Bronchial epithelial cell (primary cell): ENCODE measurements around the gene SIK3. TPM values are rescaled to one million over a fixed set of nuclear protein-coding genes. Genes with fewer than 3 reads are reported as not detected.

Experiments used
- DNase-seq: peaks from one replicate; pipeline ENCODE4 v3.0.0-alpha.2; 2010; ENCODE audit warnings: low read depth
- FAIRE-seq: peaks from 2 replicates; lab custom pipeline; 2011; peaks lifted over from hg19 to GRCh38; lab: Jason Lieb, UNC
- H3K27me3 ChIP-seq: 2 replicates; pipeline ENCODE4 v1.5.1; 2011; ENCODE audit warnings: low read length; ENCODE audit not compliant: control insufficient read depth, insufficient read depth
- H3K36me3 ChIP-seq: 2 replicates; pipeline ENCODE4 v1.5.1; 2011; ENCODE audit warnings: low read length; ENCODE audit not compliant: control insufficient read depth, insufficient read depth
- H3K4me3 ChIP-seq: 2 replicates; pipeline ENCODE4 v1.5.1; 2011; ENCODE audit warnings: mild to moderate bottlenecking, low read depth, low read length, control low read depth
- total RNA-seq: library from RNA; depleted of rRNA; stranded (reverse); fragments of >200 nt; gene quantifications from 2 replicates; pipeline ENCODE4 v1.2.1, GENCODE V29; 2014
- TF ChIP-seq, protein P1 (sequence below): IDR thresholded peaks from 2 replicates; pipeline ENCODE4 v1.5.1; 2011; ENCODE audit warnings: mild to moderate bottlenecking, moderate library complexity, low read length, control low read depth, inconsistent platforms; ENCODE audit not compliant: insufficient read depth, severe bottlenecking

The SIK3 gene
- total RNA-seq, 1 donor from 2014 or later = 6.8 TPM

DNA sequence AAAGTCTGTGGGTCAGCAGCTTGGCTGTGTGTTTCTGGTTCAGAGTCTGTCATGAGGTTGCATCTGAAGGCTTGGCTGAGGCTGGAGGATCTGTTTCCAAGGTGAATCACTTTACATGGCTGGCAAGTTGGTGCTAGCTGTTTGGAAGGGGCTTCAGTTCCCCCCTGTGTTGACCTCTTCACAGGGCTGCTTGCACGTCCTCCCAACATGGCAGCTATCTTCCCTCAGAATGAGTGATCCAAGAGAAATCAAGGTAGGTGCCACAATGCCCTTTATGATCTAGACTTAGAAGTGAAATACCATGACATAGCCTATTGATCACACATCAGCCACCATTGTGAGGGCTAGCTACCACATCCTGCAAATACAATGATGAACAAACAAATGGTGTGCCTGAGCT lies 285.1 kb downstream of the SIK3 start:
- Histone ChIP-seq H3K4me3 (no peak overlapping the region), H3K27me3 (no peaks in the 10 kb centered on the region), H3K36me3 (no peaks in the 10 kb centered on the region)
- TF ChIP-seq, protein P1, sequence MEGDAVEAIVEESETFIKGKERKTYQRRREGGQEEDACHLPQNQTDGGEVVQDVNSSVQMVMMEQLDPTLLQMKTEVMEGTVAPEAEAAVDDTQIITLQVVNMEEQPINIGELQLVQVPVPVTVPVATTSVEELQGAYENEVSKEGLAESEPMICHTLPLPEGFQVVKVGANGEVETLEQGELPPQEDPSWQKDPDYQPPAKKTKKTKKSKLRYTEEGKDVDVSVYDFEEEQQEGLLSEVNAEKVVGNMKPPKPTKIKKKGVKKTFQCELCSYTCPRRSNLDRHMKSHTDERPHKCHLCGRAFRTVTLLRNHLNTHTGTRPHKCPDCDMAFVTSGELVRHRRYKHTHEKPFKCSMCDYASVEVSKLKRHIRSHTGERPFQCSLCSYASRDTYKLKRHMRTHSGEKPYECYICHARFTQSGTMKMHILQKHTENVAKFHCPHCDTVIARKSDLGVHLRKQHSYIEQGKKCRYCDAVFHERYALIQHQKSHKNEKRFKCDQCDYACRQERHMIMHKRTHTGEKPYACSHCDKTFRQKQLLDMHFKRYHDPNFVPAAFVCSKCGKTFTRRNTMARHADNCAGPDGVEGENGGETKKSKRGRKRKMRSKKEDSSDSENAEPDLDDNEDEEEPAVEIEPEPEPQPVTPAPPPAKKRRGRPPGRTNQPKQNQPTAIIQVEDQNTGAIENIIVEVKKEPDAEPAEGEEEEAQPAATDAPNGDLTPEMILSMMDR = no peak
- peak; percentile 86 for FAIRE-seq
- no peak for DNase-seq

- H3K27me3 ChIP-seq = no peaks in the 10 kb centered on the region
- H3K4me3 ChIP-seq = no peak overlapping the region
- TF ChIP-seq, protein P1 = no peak
- no peak for FAIRE-seq
- no peak for DNase-seq
- no peaks in the 10 kb centered on the region for H3K36me3 ChIP-seq
These were observed 286.1 kb downstream of the SIK3 start for GRCh38 chr11:116812109-116812508.

- no peaks in the 10 kb centered on the region for H3K36me3 ChIP-seq
- no peak for FAIRE-seq
- no peak for DNase-seq
- H3K4me3 ChIP-seq = no peak overlapping the region
- H3K27me3 ChIP-seq = no peaks in the 10 kb centered on the region
- TF ChIP-seq, protein P1 = no peak
These were observed 287.0 kb downstream of the SIK3 start for GRCh38 chr11:116811194-116811593.

GRCh38 chr11:116808262-116809175 lies 289.7 kb downstream of the SIK3 start:
- Histone ChIP-seq H3K36me3 (no peaks in the 10 kb centered on the region), H3K4me3 (no peak overlapping the region), H3K27me3 (no peaks in the 10 kb centered on the region)
- TF ChIP-seq, protein P1 = no peak
- no peak for FAIRE-seq
- DNase-seq = peak; percentile 88

GRCh38 chr11:116807601-116808261 lies 290.5 kb downstream of the SIK3 start:
- DNase-seq = no peak
- H3K36me3 ChIP-seq = no peaks in the 10 kb centered on the region
- H3K4me3 ChIP-seq = no peak overlapping the region
- no peak for FAIRE-seq
- TF ChIP-seq, protein P1 = no peak
- no peaks in the 10 kb centered on the region for H3K27me3 ChIP-seq
